GM19438 (cell line): Measurements from ENCODE around the gene PARD3B.

Experiments used
- ATAC-seq: cut with Tn5 transposase; IDR thresholded peaks from one replicate; pipeline ENCODE4 v1.9.1; 2021; ENCODE audit warnings: low read depth; ENCODE audit not compliant: unreplicated experiment

Gene PARD3B

GRCh38 chr2:204654669-204655068 is 109.4 kb downstream of the PARD3B start:
- no peak for ATAC-seq

- ATAC-seq = no peak
Measured at GRCh38 chr2:204655101-204655500, 109.8 kb downstream of the PARD3B start.

GRCh38 chr2:204655626-204656025 is 110.4 kb downstream of the PARD3B start:
- ATAC-seq = no peak

- no peak for ATAC-seq
Measured at GRCh38 chr2:204657024-204657423, 111.7 kb downstream of the PARD3B start.

GRCh38 chr2:204662956-204663355 is 117.7 kb downstream of the PARD3B start:
- ATAC-seq = no peak

GRCh38 chr2:204663816-204664425 is 118.6 kb downstream of the PARD3B start:
- ATAC-seq = no peak

GRCh38 chr2:204664708-204665121 is 119.4 kb downstream of the PARD3B start:
- no peak for ATAC-seq

GRCh38 chr2:204665207-204665606 is 119.9 kb downstream of the PARD3B start:
- ATAC-seq = no peak

- ATAC-seq = no peak
Measured at GRCh38 chr2:204665771-204666170, 120.5 kb downstream of the PARD3B start.

GRCh38 chr2:204667990-204668389 is 122.7 kb downstream of the PARD3B start:
- ATAC-seq = no peak

- no peak for ATAC-seq
Measured at GRCh38 chr2:204669382-204669781, 124.1 kb downstream of the PARD3B start.

- ATAC-seq = no peak
Measured at GRCh38 chr2:204670124-204670523, 124.8 kb downstream of the PARD3B start.

GRCh38 chr2:204670756-204671155 is 125.5 kb downstream of the PARD3B start:
- ATAC-seq = no peak

GRCh38 chr2:204672772-204673171 is 127.5 kb downstream of the PARD3B start:
- ATAC-seq = no peak

- ATAC-seq = no peak
Measured at GRCh38 chr2:204673877-204674276, 128.6 kb downstream of the PARD3B start.

GRCh38 chr2:204678031-204678430 is 132.8 kb downstream of the PARD3B start:
- ATAC-seq = no peak

GRCh38 chr2:204680576-204680975 is 135.3 kb downstream of the PARD3B start:
- no peak for ATAC-seq

- no peak for ATAC-seq
Measured at GRCh38 chr2:204681412-204681811, 136.1 kb downstream of the PARD3B start.

- no peak for ATAC-seq
Measured at GRCh38 chr2:204683384-204683783, 138.1 kb downstream of the PARD3B start.

- no peak for ATAC-seq
Measured at GRCh38 chr2:204686406-204686805, 141.1 kb downstream of the PARD3B start.

- ATAC-seq = no peak
Measured at GRCh38 chr2:204687776-204688175, 142.5 kb downstream of the PARD3B start.

GRCh38 chr2:204691911-204692510 is 146.7 kb downstream of the PARD3B start:
- ATAC-seq = no peak

- no peak for ATAC-seq
Measured at GRCh38 chr2:204692790-204693189, 147.5 kb downstream of the PARD3B start.
